Kidney capillary endothelial cell (primary cell): ENCODE measurements around the gene DENND6A.
"Not testable (repeated sequence)": the region's sequence is repeated elsewhere in the genome, so short reads cannot be mapped to it uniquely, and the experiment has no call there.

Experiments used
- DNase-seq: peaks from one replicate; pipeline ENCODE4 v3.0.0-alpha.2; 2018; ENCODE audit warnings: low spot score

DENND6A gene

GRCh38 chr3:57692396-57693147 lies at the start of gene DENND6A:
TSS of gene DENND6A (minus strand) at chr3:57693077. CDS start at chr3:57693018, 59 bp downstream.
- DNase-seq: peak; percentile 95

DNA sequence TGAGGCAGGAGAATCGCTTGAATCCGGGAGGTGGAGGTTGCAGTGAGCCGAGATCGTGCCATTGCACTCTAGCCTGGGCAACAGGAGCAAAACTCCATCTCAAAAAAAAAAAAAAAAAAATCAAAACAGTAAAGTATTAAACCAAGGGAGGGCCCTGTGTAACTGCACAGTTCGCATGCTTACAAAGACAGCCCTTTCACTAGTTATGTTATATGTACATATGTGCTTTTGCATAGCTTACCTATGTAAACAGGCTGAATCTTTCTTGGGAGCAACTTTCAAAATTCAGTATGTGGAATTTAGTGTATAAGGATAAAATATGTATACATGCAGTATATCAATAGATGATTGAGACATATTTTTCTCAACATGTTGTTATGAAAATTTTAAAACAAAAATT lies 47.1 kb upstream of the DENND6A start:
- no peak for DNase-seq

- no peak for DNase-seq
These were observed 45.5 kb upstream of the DENND6A start for GRCh38 chr3:57738391-57738790.

DNA sequence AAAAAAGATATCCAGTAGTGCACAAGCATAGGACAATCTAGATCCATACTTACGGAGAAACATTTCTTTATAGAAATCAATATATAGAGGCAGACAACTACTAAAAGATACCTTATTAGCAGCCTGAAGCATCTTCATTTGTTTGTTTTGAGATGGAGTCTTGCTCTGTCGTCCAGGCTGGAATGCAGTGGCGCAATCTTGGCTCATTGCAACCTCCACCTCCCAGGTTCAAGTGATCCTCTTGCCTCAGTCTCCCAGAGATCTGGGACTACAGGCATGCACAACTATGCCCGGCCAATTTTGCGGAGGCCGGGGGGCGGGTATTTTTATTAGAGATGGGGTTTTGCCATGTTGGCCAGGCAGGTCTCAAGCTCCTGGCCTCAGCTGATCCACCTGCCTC lies 45.0 kb upstream of the DENND6A start:
- no peak for DNase-seq

- no peak for DNase-seq
These were observed 42.5 kb upstream of the DENND6A start for GRCh38 chr3:57735405-57735804.

GRCh38 chr3:57733790-57734189 lies 40.9 kb upstream of the DENND6A start:
- DNase-seq: no peak

- no peak for DNase-seq
These were observed 38.4 kb upstream of the DENND6A start for GRCh38 chr3:57731311-57731710.

GRCh38 chr3:57730682-57731081 lies 37.8 kb upstream of the DENND6A start:
- no peak for DNase-seq

GRCh38 chr3:57729334-57730045 lies 36.6 kb upstream of the DENND6A start:
- DNase-seq: no peak

GRCh38 chr3:57727106-57727505 lies 34.2 kb upstream of the DENND6A start:
- no peak for DNase-seq

GRCh38 chr3:57726397-57726796 lies 33.5 kb upstream of the DENND6A start:
- no peak for DNase-seq

- no peak for DNase-seq
These were observed 25.2 kb upstream of the DENND6A start for GRCh38 chr3:57718118-57718517.

DNA sequence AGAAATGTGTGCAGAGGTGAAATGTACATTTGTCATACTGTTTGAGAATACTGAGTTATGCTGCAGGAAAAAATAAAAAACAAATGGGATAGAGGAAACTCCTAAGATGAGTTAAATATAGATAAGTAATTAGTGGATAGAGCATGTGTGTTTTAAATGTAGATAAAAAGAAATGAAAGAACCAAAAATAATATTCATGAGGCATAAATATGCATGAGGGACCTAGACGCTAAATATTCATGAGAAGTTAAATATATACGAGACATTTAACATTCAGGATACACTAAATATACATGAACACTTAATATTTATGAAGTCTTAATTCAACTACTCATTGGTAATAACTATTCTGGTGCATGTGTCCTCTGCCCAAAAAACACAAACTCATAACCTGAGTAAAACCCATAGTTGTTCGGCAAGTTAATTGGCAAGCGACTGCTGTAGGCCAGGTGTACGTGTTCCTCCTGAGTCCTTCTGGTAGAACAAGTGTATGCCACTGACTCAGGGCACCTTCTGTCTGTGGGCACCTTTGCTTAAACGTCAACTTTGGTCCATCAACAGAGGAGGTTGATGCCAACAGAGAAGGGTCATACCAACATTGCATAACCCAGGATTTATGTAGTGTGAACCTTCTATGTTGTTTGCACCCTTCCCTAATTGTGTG lies 24.5 kb upstream of the DENND6A start:
- DNase-seq: no peak

DNA sequence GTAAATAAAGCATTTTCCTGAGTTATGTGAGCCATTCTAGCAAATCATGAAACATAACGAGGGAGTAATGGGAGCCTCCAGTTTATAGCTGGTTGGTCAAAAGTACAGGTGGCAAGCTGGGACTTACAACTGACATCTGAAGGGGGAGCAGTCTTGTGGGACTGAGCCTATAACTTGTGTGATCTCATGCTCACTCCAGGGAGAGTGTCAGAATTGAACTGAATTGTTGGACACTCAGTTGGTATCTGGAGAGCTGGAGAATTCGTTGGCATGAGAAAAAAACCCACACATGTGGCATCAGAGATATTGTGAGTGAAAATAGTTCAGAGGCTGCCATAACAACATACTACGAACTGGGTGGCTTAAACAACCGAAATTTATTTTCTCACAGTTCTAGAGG lies 22.8 kb upstream of the DENND6A start:
- DNase-seq: no peak

DNA sequence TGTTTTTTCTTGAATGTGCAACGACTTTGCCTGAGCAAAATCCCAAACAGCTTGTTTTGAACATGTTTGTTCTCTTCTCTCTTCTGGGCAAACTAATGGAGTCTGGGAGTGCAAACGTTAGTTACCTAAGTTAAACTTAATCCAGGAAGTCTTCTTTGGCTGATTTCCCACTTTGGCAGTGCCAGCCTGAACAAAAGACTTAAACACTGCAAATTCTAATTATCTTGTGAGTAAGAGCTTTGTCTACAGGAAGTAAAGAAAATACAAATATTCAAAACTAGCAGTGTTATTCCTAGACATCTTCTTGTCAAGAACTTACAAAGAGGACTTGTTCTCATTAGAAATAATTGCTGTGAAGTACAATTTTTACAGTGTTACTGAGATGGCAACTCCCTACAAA lies 16.7 kb upstream of the DENND6A start:
- DNase-seq: peak; percentile 10

- DNase-seq: no peak
These were observed 16.2 kb upstream of the DENND6A start for GRCh38 chr3:57709031-57709430.

- DNase-seq: peak; percentile 60
These were observed 13.6 kb upstream of the DENND6A start for GRCh38 chr3:57706462-57706861.

- DNase-seq: not testable (repeated sequence)
These were observed 12.5 kb upstream of the DENND6A start for GRCh38 chr3:57705351-57705750.

DNA sequence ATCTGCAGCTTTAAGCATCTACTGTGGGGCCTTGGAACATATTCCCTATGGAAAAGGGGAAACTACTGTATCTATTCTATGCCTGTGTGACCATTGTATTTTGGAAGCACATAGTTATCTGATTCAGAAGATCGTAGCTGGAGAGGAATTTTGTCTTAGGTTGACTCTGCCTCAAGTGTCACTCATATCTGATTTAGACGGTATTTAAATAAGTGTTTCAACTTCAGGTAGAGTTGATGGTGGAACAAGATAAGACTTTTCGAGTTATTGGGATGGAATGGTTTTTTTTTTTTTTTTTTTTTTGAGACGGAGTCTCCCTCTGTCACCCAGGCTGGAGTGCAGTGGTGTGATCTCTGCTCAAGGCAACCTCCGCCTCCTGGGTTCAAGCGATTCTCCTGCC lies 8.9 kb upstream of the DENND6A start:
- no peak for DNase-seq

- DNase-seq: no peak
These were observed 7.9 kb upstream of the DENND6A start for GRCh38 chr3:57700737-57701136.

DNA sequence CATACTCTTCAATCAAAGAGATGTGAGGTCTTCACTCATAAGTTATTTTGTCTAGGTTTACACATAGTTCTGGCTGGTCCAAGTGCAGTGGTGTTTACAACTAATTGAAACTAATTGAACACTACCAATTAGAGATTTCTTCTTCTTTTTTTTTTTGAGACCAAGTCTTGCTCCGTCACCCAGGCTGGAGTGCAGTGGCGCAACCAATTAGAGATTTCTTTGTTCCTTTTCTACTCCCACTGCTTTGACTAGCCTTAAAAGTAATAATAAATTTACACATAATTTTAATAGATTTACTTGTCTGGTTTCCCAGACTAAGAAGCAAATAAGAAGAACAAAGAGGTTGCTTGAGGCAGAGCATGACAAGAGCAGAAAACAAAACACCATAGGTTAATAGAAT lies 6.7 kb upstream of the DENND6A start:
- no peak for DNase-seq

- no peak for DNase-seq
These were observed 4.0 kb upstream of the DENND6A start for GRCh38 chr3:57696801-57697321.

- no peak for DNase-seq
These were observed 1.3 kb upstream of the DENND6A start for GRCh38 chr3:57694146-57694545.
